ENCODE results near the gene C16orf82. TPM values are rescaled to one million over a fixed set of nuclear protein-coding genes. Genes with fewer than 3 reads are reported as not detected.

Gene C16orf82
- total and polyA plus RNA-seq, 7 donors, result not detected

GRCh38 chr16:27027971-27028370 is 38.8 kb upstream of the C16orf82 start:
- no peak for DNase-seq
- WGBS, 2 donors, result 78 to 80% methylated on average over 7 of the region's 7 CpGs
- no peak for TF ChIP-seq EP300 (IDR thresholded peaks at IDR 0.05)
- TF ChIP-seq CTCF (IDR thresholded peaks at IDR 0.05), result no peak
- TF ChIP-seq POLR2AphosphoS5 (IDR thresholded peaks at IDR 0.05), result no peak
- no peak for TF ChIP-seq POLR2A (IDR thresholded peaks at IDR 0.05)
- H3K27ac ChIP-seq, result no peak overlapping the region
- H3K36me3 ChIP-seq, result no peaks in the 10 kb centered on the region
- intact Hi-C loops (cut with DNase I), result no loop called here
- no peaks in the 10 kb centered on the region for H3K27me3 ChIP-seq
- H3K9me3 ChIP-seq, result no peaks in the 10 kb centered on the region
- H3K4me1 ChIP-seq, result no peaks in the 10 kb centered on the region
- H3K4me3 ChIP-seq, result no peak overlapping the region

GRCh38 chr16:27028591-27029110 is 38.1 kb upstream of the C16orf82 start:
- TF ChIP-seq CTCF (IDR thresholded peaks at IDR 0.05) (no peak), EP300 (IDR thresholded peaks at IDR 0.05) (no peak), POLR2A (IDR thresholded peaks at IDR 0.05) (no peak), POLR2AphosphoS5 (IDR thresholded peaks at IDR 0.05) (no peak)
- H3K9me3 ChIP-seq, result no peaks in the 10 kb centered on the region
- no peak overlapping the region for H3K4me3 ChIP-seq
- intact Hi-C loops (cut with DNase I), result no loop called here
- no peaks in the 10 kb centered on the region for H3K4me1 ChIP-seq
- H3K27ac ChIP-seq, result no peak overlapping the region
- no peaks in the 10 kb centered on the region for H3K36me3 ChIP-seq
- DNase-seq, result no peak
- 75 to 79% methylated on average over 7 of the region's 7 CpGs for WGBS, 2 donors
- no peaks in the 10 kb centered on the region for H3K27me3 ChIP-seq

- Histone ChIP-seq H3K4me1 (no peaks in the 10 kb centered on the region), H3K36me3 (no peaks in the 10 kb centered on the region), H3K27me3 (no peaks in the 10 kb centered on the region), H3K9me3 (no peaks in the 10 kb centered on the region), H3K4me3 (no peak overlapping the region), H3K27ac (no peak overlapping the region)
- intact Hi-C loops (cut with DNase I), result no loop called here
- 81 to 86% methylated on average over 6 of the region's 6 CpGs for WGBS, 2 donors
- no peak for DNase-seq
- TF ChIP-seq EP300 (IDR thresholded peaks at IDR 0.05) (no peak), POLR2A (IDR thresholded peaks at IDR 0.05) (no peak), POLR2AphosphoS5 (IDR thresholded peaks at IDR 0.05) (no peak), CTCF (IDR thresholded peaks at IDR 0.05) (no peak)
Measured at GRCh38 chr16:27029525-27029924, 37.2 kb upstream of the C16orf82 start.

- H3K9me3 ChIP-seq, result peaks cover 0 to 2% (median 0%) of the 10 kb centered on the region in 4 donors
- no peak for DNase-seq
- WGBS, 2 donors, result 88 to 90% methylated on average over 12 of the region's 12 CpGs
- H3K27me3 ChIP-seq, result no peaks in the 10 kb centered on the region
- intact Hi-C loops (cut with DNase I), result no loop called here
- no peaks in the 10 kb centered on the region for H3K36me3 ChIP-seq
- no peaks in the 10 kb centered on the region for H3K4me1 ChIP-seq
- TF ChIP-seq POLR2AphosphoS5 (IDR thresholded peaks at IDR 0.05), result no peak
- TF ChIP-seq CTCF (IDR thresholded peaks at IDR 0.05), result no peak
- TF ChIP-seq POLR2A (IDR thresholded peaks at IDR 0.05), result no peak
- no peak for TF ChIP-seq EP300 (IDR thresholded peaks at IDR 0.05)
- H3K27ac ChIP-seq, result no peak overlapping the region
- H3K4me3 ChIP-seq, result no peak overlapping the region
Measured at GRCh38 chr16:27033281-27033979, 33.3 kb upstream of the C16orf82 start.

All from sigmoid colon (tissue), 7 donors.